HS-27A (cell line): ENCODE results near the gene TTF2.
"Not testable (repeated sequence)": the region's sequence is repeated elsewhere in the genome, so short reads cannot be mapped to it uniquely, and the experiment has no call there.

Experiments
- DNase-seq: peaks from one replicate; pipeline ENCODE4 v3.0.0-alpha.2; 2012; ENCODE audit warnings: low read depth, missing footprints

The TTF2 gene

DNA sequence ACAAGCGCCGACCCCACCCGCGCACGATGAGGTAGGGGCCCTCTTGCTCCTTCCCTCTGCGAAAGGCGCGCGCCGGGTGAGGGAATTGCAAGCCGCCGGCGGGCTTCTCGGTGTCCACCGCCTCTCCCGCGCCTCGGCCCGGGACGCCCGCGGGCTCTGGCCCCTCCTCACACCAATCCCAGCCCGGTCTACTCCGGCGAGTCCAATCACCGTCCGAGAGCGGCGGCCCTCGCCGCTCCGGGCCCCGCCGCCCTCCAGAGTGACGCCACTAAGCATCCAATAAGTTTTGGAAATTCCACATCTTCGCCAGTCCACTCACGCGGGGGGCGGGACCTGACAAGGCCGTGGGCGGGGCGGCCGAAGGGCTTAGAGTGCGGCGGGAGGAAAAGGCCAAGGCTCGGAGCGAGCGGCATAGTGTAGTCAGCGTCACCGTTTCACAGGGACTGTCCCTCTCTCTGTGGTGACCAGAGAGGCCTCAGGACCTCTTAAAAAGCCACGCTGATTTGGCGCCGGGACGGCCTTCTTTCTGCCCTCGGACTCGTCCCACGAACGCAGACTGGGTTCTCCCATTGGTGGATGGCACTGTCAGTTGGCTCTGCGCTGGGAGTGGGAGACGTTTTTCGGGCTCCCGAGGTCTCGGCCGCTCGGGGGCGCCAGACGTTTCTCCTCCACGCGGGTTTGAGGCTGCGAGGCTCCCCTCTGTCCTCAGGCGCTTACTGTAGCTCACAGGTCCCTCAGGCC lies 61.6 kb downstream of the TTF2 start, which contains the start of gene TRIM45:
TSS of gene TRIM45 (minus strand) at position 161 of the 741 bp plus-strand sequence. CDS start 548 bp downstream, outside the sequence.
- DNase-seq, result peak; percentile 97

DNA sequence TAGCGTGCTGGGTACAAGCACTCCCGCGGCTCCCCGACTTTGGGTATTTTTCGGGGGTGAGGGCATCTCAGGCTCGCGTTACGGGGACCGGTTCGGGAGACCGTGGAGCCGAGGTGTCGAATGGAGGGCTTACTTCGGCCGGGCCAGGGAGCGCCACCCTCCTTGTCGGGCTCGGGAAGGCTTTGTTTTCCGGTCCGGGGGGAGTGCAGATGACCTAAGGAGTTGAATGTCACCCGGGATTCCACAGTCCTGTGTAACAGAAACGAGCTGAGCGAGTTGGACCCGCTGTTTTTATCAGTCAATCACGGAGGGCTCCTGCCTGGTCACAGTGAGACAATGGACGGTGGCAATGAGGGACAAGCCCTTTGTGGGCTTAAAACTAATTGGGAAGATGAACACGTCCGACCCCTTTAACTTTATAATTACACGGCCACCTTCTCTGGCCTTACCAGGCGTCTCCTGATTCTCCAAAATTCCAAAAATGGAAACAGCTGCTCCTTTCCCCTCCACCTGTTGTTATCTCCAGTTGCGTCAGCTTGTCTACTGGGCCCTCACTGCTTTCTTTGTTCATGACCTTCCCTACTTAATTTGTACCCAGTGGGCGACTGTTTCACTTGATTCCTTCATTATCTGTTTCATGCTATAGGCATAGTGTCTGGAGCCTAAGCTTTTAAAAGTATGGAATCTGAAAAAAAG lies 62.4 kb downstream of the TTF2 start:
- DNase-seq, result no peak

DNA sequence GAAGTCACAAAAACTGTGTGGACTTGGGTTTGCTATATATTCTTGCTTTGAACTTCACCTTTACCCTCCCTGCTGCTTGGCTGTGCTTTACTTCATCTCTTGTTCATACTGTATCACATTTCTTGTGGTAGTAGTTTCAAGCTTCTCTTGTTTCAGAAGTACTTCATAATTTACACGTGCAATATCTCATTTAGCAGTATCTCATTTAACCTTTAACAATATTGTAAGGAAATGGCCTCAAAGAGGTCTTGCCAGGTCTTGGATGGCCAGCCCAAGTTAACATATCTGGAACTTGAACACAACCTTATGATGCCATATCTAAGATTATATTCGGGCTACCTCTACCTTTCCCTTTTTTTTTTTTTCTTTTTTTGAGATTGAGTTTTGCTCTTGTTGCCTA lies 63.1 kb downstream of the TTF2 start:
- DNase-seq, result no peak

DNA sequence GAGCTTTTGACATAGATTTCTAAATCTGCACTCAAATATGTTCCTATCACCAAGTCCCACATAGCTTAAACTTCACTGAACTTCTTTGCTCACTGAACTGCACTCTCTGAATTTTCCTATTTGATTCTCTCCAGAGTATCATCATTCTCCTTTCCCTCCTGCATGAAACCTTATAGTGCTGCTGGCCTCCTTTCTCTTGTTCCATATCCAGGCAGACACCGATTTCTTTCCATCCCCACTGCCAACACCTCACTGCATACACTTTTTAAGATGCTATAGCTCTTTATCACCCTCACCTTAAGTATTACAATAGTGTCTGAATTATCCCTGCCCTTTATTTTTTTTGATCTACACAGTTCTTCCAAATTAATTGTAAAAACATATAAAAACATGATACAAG lies 64.5 kb downstream of the TTF2 start:
- no peak for DNase-seq

DNA sequence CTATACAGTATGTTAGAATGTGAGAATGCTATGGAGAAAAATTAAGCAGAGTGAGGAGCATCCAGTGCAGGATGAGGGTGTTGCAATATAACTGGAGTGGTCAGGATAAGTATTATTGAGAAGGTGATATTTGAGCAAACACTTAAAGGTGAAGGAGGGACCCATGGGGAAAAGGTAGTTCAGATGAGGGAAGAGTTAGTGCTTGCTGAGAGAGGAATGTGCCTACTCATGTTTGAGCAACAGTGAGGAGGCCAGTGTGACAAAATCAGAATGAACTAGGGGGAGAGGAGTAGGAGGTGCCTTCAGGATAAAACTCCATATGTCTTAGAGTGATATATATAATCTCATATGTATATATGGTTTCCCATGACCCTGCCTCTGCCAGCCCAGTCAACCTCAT lies 67.7 kb downstream of the TTF2 start:
- no peak for DNase-seq

DNA sequence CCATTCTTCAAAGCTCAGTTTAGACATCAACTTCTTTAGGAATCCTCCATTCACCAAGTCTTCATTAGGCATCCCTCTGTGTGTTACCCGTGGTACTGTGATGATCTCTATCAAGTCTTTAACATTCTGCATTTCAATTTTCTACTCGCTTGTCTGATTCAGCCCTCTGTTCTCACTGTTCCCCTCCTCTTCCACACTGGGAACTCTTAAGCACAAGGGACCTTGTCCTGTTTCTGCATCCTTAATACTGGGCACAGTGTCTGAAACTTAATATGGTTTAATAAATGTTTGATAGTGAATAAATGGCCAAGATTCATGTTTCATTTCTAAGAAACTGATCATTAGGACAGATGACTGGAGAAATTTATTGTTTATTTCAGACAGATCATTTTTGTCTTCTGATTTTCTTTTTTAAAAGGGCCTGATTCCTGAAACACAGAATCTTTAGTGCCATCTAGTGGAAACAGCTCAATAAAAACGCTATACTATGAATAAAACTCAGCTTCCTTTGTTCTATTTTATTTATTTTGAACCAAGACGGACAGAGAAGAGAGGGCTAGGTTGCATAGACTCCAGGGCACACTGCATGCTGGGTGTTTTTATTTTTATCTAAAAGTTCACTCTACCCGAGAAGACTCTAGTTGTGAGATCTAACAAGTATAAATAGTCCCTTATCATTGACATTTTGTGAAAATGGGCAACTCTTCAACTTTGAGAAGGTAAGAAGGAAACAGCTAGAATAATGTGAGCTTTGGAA lies 68.4 kb downstream of the TTF2 start:
- no peak for DNase-seq

DNA sequence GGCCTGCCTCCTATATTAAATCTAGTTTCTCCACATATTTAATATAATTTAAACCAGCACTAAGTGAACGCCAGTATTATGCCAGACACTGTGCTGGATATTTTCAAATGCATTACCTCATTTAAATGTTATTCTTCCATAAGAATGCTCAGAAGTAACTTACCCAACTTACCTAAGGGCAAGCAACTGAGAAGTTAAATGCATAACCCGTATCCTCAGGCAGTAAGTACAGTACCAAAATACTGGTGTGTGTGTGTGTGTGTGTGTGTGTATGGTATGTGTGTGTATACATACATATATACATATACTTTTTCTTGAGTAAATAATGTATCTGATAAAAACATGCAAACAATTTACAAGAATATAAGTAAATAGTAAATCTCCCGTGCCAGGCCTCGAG lies 70.4 kb downstream of the TTF2 start:
- no peak for DNase-seq

DNA sequence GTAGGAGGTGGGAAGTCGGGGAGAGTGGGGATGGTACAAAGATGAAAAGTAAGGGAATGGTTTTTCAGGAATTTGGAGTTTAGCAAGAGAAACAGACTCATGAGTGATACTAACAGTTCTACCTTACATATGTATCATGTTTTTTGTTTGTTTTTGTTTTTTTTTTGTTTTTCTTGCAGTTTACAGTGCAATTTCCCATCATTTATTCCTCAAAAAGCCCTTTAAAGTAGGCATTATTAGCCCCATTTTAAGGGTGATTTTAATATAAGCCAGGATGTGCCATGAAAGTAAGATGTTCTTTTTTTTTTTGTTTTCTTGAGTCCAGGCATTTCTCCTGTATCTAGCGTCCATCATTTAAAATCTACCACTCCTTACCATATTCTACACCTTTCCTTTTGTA lies 75.2 kb downstream of the TTF2 start:
- no peak for DNase-seq

DNA sequence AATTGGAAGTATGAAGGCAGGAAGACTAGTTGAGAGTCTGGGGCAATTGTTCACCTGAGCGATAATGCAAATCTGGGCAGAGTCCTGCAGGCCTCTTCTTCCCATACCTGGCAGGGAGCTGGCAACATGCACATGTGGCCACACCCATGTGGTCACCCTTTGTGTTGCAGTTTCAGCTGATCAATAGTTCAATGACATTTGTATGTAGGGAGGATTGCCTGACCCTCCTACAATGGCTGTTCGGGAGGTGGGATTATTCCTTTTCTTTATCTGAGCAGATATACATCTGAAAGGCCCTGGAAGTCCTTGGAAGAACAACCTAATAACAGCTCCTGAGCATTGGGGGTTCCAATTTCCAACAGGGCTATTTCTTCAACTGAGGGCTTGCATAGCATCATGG lies 76.6 kb downstream of the TTF2 start:
- DNase-seq, result no peak

DNA sequence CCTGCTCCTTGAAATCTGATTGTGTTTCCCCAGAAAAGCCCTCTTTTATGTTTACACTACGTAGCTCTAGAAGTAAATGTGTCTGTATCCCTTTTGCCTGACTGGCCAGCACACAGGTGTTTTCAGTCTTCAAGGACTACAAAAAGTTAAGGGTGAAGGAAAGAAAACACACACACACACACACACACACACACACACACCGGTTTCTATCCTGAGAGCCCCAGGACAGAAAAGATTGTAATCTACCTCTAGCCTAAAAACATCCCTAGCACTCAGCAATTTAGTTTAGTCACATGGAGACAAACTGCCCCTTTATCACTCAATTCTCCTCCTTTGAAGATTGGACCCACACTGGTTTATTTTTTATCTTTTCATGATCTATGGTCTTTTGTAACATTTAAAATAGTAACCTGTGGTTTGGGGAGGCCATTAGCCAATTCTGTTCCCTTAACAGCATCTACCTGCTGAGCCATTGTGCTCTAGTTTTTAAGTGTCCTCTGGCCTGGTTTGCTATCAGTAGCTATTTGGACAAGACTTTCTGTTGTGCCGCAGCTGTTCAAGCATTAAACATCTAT lies 77.2 kb downstream of the TTF2 start:
- no peak for DNase-seq

DNA sequence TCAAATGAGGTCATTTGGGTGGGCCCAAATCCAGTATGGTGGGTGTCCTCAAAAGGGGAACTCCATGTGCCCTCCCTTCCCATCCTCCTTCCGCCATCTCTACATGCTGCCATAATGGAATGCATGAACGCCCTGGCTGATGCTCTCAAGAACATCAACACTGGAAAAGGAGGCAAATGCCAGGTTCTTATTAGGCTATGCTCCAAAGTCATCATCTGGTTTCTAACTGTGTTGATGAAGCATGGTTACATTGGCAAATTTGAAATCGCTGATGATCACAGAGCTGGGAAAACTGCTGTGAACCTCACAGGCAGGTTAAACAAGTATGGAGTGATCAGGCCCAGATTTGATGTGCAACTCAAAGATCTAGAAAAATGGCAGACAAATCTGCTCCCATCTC lies 78.0 kb downstream of the TTF2 start:
- no peak for DNase-seq

DNA sequence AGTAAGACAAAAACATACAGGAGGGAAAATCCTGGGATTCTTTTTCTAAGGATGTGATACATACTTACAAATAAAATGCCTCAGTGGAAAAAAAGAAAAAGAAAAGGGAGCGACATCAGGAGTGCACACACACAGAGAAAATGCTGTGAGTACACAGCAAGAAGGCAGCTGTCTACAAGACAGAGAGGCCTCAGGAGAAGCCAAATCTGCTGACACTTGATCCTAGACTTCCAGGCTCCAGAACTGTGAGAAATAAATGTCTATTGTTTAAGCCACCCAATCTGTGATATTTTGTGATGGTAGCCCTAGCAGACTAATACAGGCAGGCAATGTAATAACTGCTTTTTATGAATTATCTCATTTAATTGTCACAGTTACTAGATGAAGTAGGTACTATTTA lies 78.4 kb downstream of the TTF2 start:
- no peak for DNase-seq

DNA sequence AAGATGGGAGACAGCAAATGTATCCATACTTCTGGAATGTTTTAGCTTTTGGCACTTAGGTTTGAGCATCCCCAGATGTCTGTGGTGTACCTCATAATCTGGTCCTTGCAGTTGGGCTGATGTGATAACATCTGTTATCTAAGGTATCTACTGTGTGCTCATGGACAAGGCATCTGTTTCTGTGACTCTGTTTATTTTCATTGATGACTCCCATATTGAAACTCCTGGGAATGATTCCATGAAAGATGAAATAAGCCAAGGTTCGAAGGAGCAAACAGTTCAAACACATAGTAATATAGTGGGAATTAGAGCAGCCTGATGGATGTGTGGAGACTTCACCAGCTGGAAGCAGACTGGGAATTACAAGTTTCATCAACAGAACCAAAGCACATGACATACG lies 82.1 kb downstream of the TTF2 start:
- DNase-seq, result no peak

DNA sequence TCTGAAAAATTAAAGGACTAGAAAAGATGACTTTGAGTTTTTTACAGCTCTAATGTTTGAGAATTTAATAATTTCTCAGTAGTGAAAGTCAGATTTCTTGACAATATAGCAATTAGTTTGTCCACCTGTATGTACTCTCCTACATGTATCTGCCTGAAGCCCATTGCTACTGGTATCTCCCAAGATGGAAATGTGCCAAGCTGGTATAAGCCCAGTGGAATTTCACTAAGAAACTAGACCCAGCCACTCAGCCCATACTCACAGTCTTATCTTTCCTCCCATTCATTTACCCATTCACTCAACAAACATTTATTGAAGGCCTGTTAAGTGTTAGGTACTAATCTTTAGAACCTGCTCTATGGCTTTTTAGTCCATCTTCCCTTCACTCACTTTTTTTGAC lies 83.0 kb downstream of the TTF2 start:
- DNase-seq, result no peak

DNA sequence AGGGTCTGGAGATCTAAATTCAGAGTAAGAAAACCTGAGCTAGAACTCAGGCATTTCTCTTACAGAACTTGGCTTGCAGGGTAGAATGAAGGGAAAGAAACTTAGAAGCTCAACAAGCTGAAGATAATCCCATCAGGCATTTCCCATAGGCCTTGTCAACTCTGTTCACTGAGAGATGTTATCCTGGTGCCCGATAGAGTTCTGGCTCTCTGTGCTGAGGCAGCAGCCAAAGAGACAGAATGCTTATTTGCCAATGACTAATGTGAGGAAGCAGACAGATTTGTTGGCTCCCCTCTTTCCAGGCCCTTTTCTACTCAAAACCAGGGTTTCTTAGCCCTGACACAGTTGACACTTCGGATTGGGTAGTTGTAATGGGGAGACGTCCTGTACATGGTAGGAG lies 83.7 kb downstream of the TTF2 start:
- no peak for DNase-seq

DNA sequence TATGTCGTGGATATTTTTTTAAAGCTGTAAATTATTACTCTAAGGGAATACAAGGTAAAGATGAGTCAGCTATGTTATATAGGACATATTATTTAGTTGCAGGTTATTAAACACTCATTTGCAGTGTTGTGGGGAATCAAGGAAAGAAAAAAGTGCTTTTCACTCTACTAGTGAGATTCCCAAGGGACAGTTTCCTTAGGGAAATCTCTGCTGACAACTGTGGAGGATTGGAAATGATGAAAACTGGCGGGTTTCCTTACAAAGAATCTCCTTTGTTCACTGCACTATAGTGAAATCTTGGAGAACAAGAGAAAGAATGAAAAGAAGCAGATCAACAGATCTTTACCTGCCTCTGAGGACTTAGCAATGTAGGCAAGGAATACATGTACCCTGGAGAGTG lies 85.9 kb downstream of the TTF2 start:
- DNase-seq, result no peak

DNA sequence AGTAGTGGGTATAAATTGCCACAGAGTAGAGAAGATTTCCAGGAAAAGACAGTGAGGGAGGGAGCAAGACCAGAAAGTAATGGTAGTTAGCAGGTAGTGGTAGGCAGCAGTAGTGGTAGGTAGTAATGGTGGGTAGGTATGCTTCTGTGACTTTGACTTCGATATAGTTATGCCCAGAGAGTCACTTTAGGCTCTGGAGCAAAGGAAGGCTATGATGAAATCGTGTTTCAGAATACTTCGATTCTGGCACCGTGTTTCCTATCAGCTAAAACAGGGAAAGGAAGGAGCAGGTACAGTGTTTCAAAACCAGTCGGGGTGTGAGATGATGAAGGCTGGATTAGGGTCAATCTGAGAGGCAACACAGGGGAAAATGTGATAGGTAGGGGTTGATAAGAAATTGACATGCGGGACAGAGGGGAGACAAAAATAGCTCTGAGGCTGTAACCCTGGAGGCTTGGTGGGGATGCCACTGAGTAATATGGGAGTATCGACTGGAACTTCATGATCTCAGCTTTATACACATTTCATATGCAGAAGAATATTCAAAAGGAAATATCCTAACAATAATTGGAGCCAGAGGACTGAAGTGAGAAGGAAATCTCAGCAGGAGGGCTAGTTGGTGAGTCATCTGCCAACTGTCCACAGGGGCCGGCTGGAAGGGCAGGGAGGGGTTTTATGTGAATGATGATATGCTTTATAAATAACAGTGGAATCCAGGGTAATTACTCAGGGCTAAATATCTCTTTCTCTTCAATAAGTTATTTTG lies 86.6 kb downstream of the TTF2 start:
- peak; percentile 91 for DNase-seq

DNA sequence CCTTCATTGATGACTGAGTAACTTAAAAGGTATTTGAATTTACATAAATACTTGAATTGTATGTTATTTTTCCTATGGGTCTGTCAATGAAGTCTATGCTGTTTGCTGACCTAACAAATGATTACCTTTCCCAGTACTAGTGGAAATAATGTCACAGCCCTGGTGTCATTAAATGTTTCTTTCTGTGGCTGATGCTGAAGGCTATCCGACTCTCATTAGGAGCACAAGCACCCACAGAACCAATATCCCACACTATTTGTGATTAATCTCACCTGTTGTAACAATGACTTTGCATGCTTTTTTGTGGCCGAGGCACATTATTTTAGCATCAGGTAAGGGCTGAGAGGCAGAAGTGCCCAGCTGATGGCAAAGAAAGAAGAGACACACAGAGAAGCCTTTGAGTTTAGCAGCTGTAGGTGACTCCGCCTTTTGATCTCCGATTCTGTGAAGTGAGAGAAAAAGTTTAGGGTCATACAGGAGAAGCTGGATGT lies 87.3 kb downstream of the TTF2 start:
- no peak for DNase-seq

DNA sequence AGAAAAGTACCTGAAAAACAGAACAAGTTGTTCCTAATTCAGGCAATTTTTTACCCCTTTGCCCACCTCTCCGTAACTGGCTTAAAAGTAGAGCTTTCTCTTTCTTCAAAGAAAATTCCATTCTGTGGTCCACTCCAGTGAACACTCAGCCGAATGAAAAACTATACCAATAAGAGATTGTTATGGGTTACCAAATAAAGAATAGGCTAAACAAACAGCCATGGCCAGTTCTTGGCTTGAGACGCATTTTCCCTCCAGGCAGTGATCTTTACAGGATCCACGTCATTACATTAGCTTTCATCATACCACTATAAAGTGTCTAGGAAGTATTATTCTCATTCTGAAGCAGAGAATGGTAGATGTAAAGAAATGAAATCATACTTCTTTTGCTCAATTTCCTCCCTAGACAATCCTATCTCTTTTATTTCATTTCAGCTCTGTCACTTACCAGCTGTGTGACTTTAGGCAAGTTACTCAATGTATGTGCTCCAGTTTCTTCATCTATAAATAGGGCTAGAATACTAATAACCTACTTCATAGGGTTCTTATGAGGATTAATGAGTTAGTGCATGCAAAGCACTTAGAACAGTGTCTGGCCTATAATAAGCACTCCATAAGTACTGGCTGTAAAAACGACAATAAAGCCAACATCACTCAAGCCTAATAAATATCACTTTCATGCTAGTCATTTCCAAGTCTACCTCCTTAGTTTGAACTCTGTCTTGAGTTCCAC lies 87.9 kb downstream of the TTF2 start:
- DNase-seq, result no peak

DNA sequence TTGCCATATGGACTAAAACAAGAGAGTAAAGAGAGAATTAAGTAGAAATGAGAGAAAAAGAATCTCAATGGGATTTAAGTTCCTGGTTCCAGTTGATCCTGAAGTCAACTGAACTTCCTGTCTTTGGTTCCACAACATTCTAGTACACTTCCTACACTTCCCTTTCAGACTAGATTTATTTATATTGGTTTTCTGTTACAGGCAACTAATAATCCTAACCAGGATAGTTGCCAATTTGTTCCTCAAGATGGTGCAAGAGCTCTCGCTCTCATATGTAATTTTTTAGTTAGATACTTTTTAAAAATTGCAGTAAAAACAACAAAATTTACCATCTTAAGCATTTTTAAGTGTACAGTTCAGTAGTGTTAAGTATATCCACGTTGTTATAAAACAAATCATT lies 90.2 kb downstream of the TTF2 start:
- DNase-seq, result no peak

DNA sequence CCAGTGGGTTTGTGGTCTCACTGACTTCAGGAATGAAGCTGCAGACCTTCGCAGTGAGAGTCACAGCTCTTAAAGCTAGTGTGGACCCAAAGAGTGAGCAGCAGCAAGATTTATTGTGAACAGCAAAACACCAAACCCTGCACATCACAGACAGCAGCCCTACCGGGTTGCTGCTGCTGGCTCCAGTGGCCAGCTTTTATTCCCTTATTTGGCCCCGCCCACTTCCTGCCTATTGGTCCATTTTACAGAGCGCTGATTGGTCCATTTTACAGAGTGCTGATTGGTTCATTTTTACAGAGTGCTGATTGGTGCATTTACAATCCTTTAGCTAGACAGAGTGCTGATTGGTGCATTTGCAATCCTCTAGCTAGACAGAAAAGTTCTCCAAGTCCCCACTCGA lies 91.2 kb downstream of the TTF2 start:
- DNase-seq, result not testable (repeated sequence)
